GM23338 (cell line): ENCODE results near the gene OGDHL. TPM values are rescaled to one million over a fixed set of nuclear protein-coding genes. Genes with fewer than 3 reads are reported as not detected.

Source experiments
- ATAC-seq: fragments of 200-7000 bp; cut with Tn5 transposase; 3 replicates; pipeline ENCODE4 v1.9.1; 2020
- DNase-seq: peaks from one replicate; pipeline ENCODE4 v3.0.0-alpha.2; 2015; ENCODE audit warnings: low spot score
- H2AFZ ChIP-seq: fragments of 200-600 bp; sonication (generic); 2 replicates; pipeline ENCODE4 v1.8.0; 2016; ENCODE audit warnings: antibody characterized with exemption, mild to moderate bottlenecking, moderate library complexity
- H3F3A ChIP-seq: fragments of 200-600 bp; sonication (generic); replicated peaks from 2 replicates; pipeline ENCODE4 v1.8.0; 2017; ENCODE audit warnings: antibody characterized with exemption, mixed run types, low read depth
- H3K27ac ChIP-seq: fragments of 200-600 bp; sonication (generic); 2 replicates; pipeline ENCODE4 v1.6.1; 2016; ENCODE audit warnings: low read depth
- H3K27me3 ChIP-seq: fragments of 200-600 bp; sonication (generic); 2 replicates; pipeline ENCODE4 v1.8.0; 2016; ENCODE audit warnings: mild to moderate bottlenecking, mixed run types, moderate library complexity; ENCODE audit not compliant: insufficient read depth
- H3K36me3 ChIP-seq: fragments of 200-600 bp; sonication (generic); 2 replicates; pipeline ENCODE4 v1.8.0; 2016; ENCODE audit warnings: mild to moderate bottlenecking; ENCODE audit not compliant: insufficient read depth
- H3K4me1 ChIP-seq: fragments of 200-600 bp; sonication (generic); 2 replicates; pipeline ENCODE4 v1.8.0; 2016; ENCODE audit warnings: mild to moderate bottlenecking, moderate library complexity; ENCODE audit not compliant: insufficient read depth
- H3K4me2 ChIP-seq: fragments of 200-600 bp; sonication (generic); 2 replicates; pipeline ENCODE4 v1.7.1; 2017; ENCODE audit warnings: mixed run types
- H3K4me3 ChIP-seq: fragments of 200-600 bp; sonication (generic); 2 replicates; pipeline ENCODE4 v1.6.1; 2016; ENCODE audit warnings: mixed run types
- H3K79me2 ChIP-seq: fragments of 200-600 bp; sonication (generic); replicated peaks from 2 replicates; pipeline ENCODE4 v1.8.0; 2017; ENCODE audit warnings: mild to moderate bottlenecking; ENCODE audit not compliant: insufficient read depth
- H3K9me2 ChIP-seq: fragments of 200-600 bp; sonication (generic); 2 replicates; pipeline ENCODE4 v1.8.0; 2017; ENCODE audit not compliant: insufficient read depth
- H4K20me1 ChIP-seq: fragments of 200-600 bp; sonication (generic); replicated peaks from 2 replicates; pipeline ENCODE4 v1.8.0; 2017; ENCODE audit warnings: mild to moderate bottlenecking; ENCODE audit not compliant: insufficient read depth
- H3K27ac Mint-ChIP-seq: 2 replicates; pipeline ENCODE4 v1.8.0; 2020; ENCODE audit warnings: inconsistent platforms, mild to moderate bottlenecking, moderate library complexity, mixed read lengths
- H3K27me3 Mint-ChIP-seq: 3 replicates; pipeline ENCODE4 v1.8.0; 2022; ENCODE audit warnings: low read depth, mild to moderate bottlenecking, moderate library complexity, mixed read lengths, inconsistent platforms; ENCODE audit not compliant: insufficient read depth, poor library complexity
- H3K36me3 Mint-ChIP-seq: 3 replicates; pipeline ENCODE4 v1.8.0; 2021; ENCODE audit warnings: low read depth, mild to moderate bottlenecking, inconsistent platforms, moderate library complexity, mixed read lengths
- H3K4me1 Mint-ChIP-seq: 3 replicates; pipeline ENCODE4 v1.8.0; 2020; ENCODE audit warnings: mild to moderate bottlenecking, inconsistent platforms, mixed read lengths
- H3K4me3 Mint-ChIP-seq: 3 replicates; pipeline ENCODE4 v1.8.0; 2021; ENCODE audit warnings: moderate library complexity, mild to moderate bottlenecking, inconsistent platforms, mixed read lengths
- H3K9me3 Mint-ChIP-seq: 3 replicates; pipeline ENCODE4 v1.8.0; 2020; ENCODE audit warnings: moderate library complexity, mild to moderate bottlenecking, inconsistent platforms, mixed read lengths
- CREB1 ChIP-seq: fragments of 250-450 bp; sonication (Bioruptor Pico); IDR thresholded peaks from 2 replicates; pipeline ENCODE4 v1.5.0; 2020; ENCODE audit warnings: low read depth, mild to moderate bottlenecking, moderate library complexity
- EZH2 ChIP-seq: fragments of 200-600 bp; sonication (generic); IDR thresholded peaks from one replicate; pipeline ENCODE4 v1.8.0; 2017; ENCODE audit warnings: antibody characterized with exemption, mild to moderate bottlenecking, low read depth; ENCODE audit not compliant: unreplicated experiment
- EZH2phosphoT487 ChIP-seq: fragments of 200-600 bp; sonication (generic); IDR thresholded peaks from one replicate; pipeline ENCODE4 v1.8.1; 2018; ENCODE audit warnings: antibody characterized with exemption; ENCODE audit not compliant: unreplicated experiment
- JUNB ChIP-seq: IDR thresholded peaks from one replicate; pipeline ENCODE4 v1.6.1; 2016; ENCODE audit warnings: antibody characterized with exemption; ENCODE audit not compliant: unreplicated experiment
- NANOG ChIP-seq: IDR thresholded peaks from 2 replicates; pipeline ENCODE4 v1.6.1; 2016; ENCODE audit warnings: antibody characterized with exemption, borderline replicate concordance
- POLR2AphosphoS5 ChIP-seq: IDR thresholded peaks from 2 replicates; pipeline ENCODE4 v1.6.1; 2016; ENCODE audit warnings: antibody characterized with exemption, low read depth
- STAT1 ChIP-seq: IDR thresholded peaks from one replicate; pipeline ENCODE4 v1.6.1; 2016; ENCODE audit warnings: antibody characterized with exemption; ENCODE audit not compliant: unreplicated experiment
- ZNF114 ChIP-seq: fragments of 250-450 bp; sonication (Bioruptor Pico); IDR thresholded peaks from 2 replicates; pipeline ENCODE4 v1.5.0; 2020; ENCODE audit warnings: mild to moderate bottlenecking, moderate library complexity
- ZNF331 ChIP-seq: fragments of 250-450 bp; sonication (Bioruptor Pico); IDR thresholded peaks from 2 replicates; pipeline ENCODE4 v1.5.0; 2020; ENCODE audit warnings: low read depth, mild to moderate bottlenecking, moderate library complexity
- polyA plus RNA-seq: library from polyadenylated mRNA; unstranded; fragments of >200 nt; fragmentation: Nextera tagmentation; extraction: Ambion mirVana; gene quantifications from 2 replicates; pipeline ENCODE4 v1.2.1, GENCODE V29; 2016
- total RNA-seq: library from RNA; depleted of rRNA; stranded (reverse); fragments of >200 nt; shearing (Covaris generic); gene quantifications from 2 replicates; pipeline ENCODE4 v1.2.3, GENCODE V29; 2014
- TF ChIP-seq, protein P1 (sequence below): fragments of 250-450 bp; sonication (Bioruptor Pico); IDR thresholded peaks from 2 replicates; pipeline ENCODE4 v1.5.0; 2020; ENCODE audit warnings: mild to moderate bottlenecking, moderate library complexity
- TF ChIP-seq, protein P2 (sequence below): IDR thresholded peaks from one replicate; pipeline ENCODE4 v1.6.1; 2018; ENCODE audit warnings: antibody characterized with exemption; ENCODE audit not compliant: unreplicated experiment
- TF ChIP-seq, protein P3 (sequence below), 2 experiments: fragments of 200-600 bp in 1 of 2; sonication (generic) in 1 of 2; conservative IDR thresholded peaks; 2 replicates each; pipeline versions ENCODE4 v1.5.1 to v1.6.1; 2016 to 2017; ENCODE audit warnings: antibody characterized with exemption in 2 of 2, low read depth in 2 of 2, mild to moderate bottlenecking in 2 of 2, moderate library complexity in 1 of 2
- TF ChIP-seq, protein P4 (sequence below): IDR thresholded peaks from 2 replicates; pipeline ENCODE4 v1.6.1; 2016; ENCODE audit warnings: antibody characterized with exemption

Gene OGDHL
- total and polyA plus RNA-seq, 2 experiments from 2014 or later = 8.3 to 15.5 TPM

DNA sequence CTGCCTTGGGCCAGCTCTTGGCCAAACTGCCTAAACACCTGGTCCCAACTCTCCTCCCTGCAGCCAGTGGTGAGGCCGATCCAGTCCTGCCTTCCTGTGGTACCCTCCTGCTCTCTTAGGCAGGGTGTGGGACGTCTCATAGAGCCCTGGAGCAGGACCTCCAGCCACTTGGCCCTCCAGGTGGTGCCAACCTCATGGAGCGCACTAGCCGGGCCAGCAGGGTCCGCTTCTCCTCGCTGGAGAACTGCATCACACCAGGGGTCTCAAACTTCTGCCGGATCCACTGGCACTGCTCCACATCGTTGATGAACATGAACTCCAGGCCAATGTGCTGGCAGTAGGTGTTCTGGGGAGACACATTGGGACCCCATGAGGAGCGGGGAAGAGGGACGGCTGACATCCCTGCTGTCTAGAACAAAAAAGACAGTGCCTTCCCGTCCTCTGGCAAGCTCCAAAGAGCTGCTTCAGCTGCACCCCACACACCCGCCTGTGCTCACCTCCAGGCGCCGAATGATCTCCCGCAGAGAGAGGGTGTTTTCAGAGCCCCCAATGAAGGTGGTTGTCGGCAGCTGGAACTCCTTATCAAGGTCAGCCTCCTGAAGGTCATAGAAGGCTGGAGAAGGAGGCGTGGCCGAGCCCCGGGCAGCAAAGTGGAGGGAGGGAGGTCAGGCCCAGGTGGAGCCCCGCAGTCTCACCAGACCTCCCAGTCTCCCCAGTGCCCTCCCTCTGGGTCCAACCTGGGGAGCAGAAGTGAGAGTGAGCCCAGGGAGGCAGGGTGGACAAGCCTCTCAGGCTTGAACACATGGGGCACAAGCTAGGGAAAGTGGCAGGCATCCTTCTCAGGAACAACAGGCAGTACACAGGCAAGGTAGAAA lies 10.2 kb downstream of the OGDHL start:
- no peak overlapping the region for H3K27ac Mint-ChIP-seq
- no peaks in the 10 kb centered on the region for H4K20me1 ChIP-seq
- no peaks in the 10 kb centered on the region for H3K27me3 ChIP-seq
- H3K9me3 Mint-ChIP-seq = peaks cover 2% of the 10 kb centered on the region; the same call in 1 of the 3 replicates
- DNase-seq (no peak), ATAC-seq (no peak)
- no peak overlapping the region for H3K4me3 ChIP-seq
- no peak overlapping the region for H3K27ac ChIP-seq
- no peaks in the 10 kb centered on the region for H3K79me2 ChIP-seq
- H3K4me3 Mint-ChIP-seq = no peak overlapping the region
- peaks cover 3% of the 10 kb centered on the region for H3K27me3 Mint-ChIP-seq
- no peak overlapping the region for H3K4me2 ChIP-seq
- H3K36me3 ChIP-seq = no peaks in the 10 kb centered on the region
- TF ChIP-seq JUNB (no peak), CREB1 (CRISPR knock-in tag) (no peak), POLR2AphosphoS5 (no peak), ZNF331 (no peak), STAT1 (no peak), EZH2 (no peak), ZNF114 (CRISPR knock-in tag) (no peak), NANOG (no peak), EZH2phosphoT487 (no peak)
- TF ChIP-seq, protein P1, sequence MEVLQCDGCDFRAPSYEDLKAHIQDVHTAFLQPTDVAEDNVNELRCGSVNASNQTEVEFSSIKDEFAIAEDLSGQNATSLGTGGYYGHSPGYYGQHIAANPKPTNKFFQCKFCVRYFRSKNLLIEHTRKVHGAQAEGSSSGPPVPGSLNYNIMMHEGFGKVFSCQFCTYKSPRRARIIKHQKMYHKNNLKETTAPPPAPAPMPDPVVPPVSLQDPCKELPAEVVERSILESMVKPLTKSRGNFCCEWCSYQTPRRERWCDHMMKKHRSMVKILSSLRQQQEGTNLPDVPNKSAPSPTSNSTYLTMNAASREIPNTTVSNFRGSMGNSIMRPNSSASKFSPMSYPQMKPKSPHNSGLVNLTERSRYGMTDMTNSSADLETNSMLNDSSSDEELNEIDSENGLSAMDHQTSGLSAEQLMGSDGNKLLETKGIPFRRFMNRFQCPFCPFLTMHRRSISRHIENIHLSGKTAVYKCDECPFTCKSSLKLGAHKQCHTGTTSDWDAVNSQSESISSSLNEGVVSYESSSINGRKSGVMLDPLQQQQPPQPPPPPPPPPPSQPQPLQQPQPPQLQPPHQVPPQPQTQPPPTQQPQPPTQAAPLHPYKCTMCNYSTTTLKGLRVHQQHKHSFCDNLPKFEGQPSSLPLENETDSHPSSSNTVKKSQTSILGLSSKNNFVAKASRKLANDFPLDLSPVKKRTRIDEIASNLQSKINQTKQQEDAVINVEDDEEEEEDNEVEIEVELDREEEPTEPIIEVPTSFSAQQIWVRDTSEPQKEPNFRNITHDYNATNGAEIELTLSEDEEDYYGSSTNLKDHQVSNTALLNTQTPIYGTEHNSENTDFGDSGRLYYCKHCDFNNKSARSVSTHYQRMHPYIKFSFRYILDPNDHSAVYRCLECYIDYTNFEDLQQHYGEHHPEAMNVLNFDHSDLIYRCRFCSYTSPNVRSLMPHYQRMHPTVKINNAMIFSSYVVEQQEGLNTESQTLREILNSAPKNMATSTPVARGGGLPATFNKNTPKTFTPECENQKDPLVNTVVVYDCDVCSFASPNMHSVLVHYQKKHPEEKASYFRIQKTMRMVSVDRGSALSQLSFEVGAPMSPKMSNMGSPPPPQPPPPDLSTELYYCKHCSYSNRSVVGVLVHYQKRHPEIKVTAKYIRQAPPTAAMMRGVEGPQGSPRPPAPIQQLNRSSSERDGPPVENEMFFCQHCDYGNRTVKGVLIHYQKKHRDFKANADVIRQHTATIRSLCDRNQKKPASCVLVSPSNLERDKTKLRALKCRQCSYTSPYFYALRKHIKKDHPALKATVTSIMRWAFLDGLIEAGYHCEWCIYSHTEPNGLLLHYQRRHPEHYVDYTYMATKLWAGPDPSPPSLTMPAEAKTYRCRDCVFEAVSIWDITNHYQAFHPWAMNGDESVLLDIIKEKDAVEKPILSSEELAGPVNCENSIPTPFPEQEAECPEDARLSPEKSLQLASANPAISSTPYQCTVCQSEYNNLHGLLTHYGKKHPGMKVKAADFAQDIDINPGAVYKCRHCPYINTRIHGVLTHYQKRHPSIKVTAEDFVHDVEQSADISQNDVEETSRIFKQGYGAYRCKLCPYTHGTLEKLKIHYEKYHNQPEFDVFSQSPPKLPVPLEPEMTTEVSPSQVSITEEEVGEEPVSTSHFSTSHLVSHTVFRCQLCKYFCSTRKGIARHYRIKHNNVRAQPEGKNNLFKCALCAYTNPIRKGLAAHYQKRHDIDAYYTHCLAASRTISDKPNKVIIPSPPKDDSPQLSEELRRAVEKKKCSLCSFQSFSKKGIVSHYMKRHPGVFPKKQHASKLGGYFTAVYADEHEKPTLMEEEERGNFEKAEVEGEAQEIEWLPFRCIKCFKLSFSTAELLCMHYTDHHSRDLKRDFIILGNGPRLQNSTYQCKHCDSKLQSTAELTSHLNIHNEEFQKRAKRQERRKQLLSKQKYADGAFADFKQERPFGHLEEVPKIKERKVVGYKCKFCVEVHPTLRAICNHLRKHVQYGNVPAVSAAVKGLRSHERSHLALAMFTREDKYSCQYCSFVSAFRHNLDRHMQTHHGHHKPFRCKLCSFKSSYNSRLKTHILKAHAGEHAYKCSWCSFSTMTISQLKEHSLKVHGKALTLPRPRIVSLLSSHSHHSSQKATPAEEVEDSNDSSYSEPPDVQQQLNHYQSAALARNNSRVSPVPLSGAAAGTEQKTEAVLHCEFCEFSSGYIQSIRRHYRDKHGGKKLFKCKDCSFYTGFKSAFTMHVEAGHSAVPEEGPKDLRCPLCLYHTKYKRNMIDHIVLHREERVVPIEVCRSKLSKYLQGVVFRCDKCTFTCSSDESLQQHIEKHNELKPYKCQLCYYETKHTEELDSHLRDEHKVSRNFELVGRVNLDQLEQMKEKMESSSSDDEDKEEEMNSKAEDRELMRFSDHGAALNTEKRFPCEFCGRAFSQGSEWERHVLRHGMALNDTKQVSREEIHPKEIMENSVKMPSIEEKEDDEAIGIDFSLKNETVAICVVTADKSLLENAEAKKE (CRISPR knock-in tag) = no peak
- TF ChIP-seq, protein P2, sequence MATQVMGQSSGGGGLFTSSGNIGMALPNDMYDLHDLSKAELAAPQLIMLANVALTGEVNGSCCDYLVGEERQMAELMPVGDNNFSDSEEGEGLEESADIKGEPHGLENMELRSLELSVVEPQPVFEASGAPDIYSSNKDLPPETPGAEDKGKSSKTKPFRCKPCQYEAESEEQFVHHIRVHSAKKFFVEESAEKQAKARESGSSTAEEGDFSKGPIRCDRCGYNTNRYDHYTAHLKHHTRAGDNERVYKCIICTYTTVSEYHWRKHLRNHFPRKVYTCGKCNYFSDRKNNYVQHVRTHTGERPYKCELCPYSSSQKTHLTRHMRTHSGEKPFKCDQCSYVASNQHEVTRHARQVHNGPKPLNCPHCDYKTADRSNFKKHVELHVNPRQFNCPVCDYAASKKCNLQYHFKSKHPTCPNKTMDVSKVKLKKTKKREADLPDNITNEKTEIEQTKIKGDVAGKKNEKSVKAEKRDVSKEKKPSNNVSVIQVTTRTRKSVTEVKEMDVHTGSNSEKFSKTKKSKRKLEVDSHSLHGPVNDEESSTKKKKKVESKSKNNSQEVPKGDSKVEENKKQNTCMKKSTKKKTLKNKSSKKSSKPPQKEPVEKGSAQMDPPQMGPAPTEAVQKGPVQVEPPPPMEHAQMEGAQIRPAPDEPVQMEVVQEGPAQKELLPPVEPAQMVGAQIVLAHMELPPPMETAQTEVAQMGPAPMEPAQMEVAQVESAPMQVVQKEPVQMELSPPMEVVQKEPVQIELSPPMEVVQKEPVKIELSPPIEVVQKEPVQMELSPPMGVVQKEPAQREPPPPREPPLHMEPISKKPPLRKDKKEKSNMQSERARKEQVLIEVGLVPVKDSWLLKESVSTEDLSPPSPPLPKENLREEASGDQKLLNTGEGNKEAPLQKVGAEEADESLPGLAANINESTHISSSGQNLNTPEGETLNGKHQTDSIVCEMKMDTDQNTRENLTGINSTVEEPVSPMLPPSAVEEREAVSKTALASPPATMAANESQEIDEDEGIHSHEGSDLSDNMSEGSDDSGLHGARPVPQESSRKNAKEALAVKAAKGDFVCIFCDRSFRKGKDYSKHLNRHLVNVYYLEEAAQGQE = no peak
- TF ChIP-seq, protein P3, sequence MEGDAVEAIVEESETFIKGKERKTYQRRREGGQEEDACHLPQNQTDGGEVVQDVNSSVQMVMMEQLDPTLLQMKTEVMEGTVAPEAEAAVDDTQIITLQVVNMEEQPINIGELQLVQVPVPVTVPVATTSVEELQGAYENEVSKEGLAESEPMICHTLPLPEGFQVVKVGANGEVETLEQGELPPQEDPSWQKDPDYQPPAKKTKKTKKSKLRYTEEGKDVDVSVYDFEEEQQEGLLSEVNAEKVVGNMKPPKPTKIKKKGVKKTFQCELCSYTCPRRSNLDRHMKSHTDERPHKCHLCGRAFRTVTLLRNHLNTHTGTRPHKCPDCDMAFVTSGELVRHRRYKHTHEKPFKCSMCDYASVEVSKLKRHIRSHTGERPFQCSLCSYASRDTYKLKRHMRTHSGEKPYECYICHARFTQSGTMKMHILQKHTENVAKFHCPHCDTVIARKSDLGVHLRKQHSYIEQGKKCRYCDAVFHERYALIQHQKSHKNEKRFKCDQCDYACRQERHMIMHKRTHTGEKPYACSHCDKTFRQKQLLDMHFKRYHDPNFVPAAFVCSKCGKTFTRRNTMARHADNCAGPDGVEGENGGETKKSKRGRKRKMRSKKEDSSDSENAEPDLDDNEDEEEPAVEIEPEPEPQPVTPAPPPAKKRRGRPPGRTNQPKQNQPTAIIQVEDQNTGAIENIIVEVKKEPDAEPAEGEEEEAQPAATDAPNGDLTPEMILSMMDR (conservative IDR thresholded peaks at IDR 0.05; ENCODE audit: low read depth in 2 of 2) = no peak
- TF ChIP-seq, protein P4, sequence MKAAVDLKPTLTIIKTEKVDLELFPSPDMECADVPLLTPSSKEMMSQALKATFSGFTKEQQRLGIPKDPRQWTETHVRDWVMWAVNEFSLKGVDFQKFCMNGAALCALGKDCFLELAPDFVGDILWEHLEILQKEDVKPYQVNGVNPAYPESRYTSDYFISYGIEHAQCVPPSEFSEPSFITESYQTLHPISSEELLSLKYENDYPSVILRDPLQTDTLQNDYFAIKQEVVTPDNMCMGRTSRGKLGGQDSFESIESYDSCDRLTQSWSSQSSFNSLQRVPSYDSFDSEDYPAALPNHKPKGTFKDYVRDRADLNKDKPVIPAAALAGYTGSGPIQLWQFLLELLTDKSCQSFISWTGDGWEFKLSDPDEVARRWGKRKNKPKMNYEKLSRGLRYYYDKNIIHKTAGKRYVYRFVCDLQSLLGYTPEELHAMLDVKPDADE = no peak
- no peaks in the 10 kb centered on the region for H3K4me1 ChIP-seq
- no peaks in the 10 kb centered on the region for H3K9me2 ChIP-seq
- H2AFZ ChIP-seq = no peak overlapping the region
- H3F3A ChIP-seq = no peaks in the 10 kb centered on the region
- no peaks in the 10 kb centered on the region for H3K4me1 Mint-ChIP-seq
- peaks cover 13% of the 10 kb centered on the region for H3K36me3 Mint-ChIP-seq
